ENCODE data around the gene OVAAL. TPM values are rescaled to one million over a fixed set of nuclear protein-coding genes. Genes with fewer than 3 reads are reported as not detected.

OVAAL gene
- polyA plus RNA-seq, 3 donors = not detected

- no peak overlapping the region for H3K4me3 ChIP-seq (replicated peaks in 1 of 3; ENCODE audit: low read depth in 2 of 3, low read length in 3 of 3)
- H3K4me1 ChIP-seq (ENCODE audit: control insufficient read depth in 1 of 2, insufficient read depth in 2 of 2, low read length in 2 of 2) = peaks cover 5 to 8% of the 10 kb centered on the region in 2 donors
- 89% methylated on average over 3 of the region's 9 CpGs for WGBS (ENCODE audit: insufficient coverage)
- no peak overlapping the region for H3K9ac ChIP-seq (ENCODE audit: insufficient read depth, low read length, poor library complexity, severe bottlenecking)
- H3K4me2 ChIP-seq (replicated peaks; ENCODE audit: extremely low read depth, low read length, poor library complexity, severe bottlenecking) = no peak overlapping the region
- H3K9me3 ChIP-seq (replicated peaks in 1 of 2; ENCODE audit: control insufficient read depth in 1 of 2, insufficient read depth in 1 of 2, low read length in 2 of 2) = no peaks in the 10 kb centered on the region
- no peak overlapping the region for H2AFZ ChIP-seq (ENCODE audit: insufficient read depth, low read depth, low read length, poor library complexity, severe bottlenecking)
- H3K27me3 ChIP-seq (ENCODE audit: control insufficient read depth in 2 of 2, insufficient read depth in 2 of 2, low read length in 2 of 2) = no peaks in the 10 kb centered on the region
- no peaks in the 10 kb centered on the region for H3K36me3 Mint-ChIP-seq
- TF ChIP-seq CTCF (IDR thresholded peaks at IDR 0.05) = no peak
- no peak overlapping the region for H3K27ac ChIP-seq (ENCODE audit: low read depth in 1 of 2, low read length in 2 of 2)
- H3K27ac Mint-ChIP-seq = no peak overlapping the region
- no peaks in the 10 kb centered on the region for H3K9me3 Mint-ChIP-seq
- peaks cover 0 to 2% (median 1%) of the 10 kb centered on the region in 3 donors for H3K27me3 Mint-ChIP-seq (ENCODE audit: low read depth in 3 of 3)
- intact Hi-C loops (cut with micrococcal nuclease) = loop anchor here in 1 of 2 donors (5.0 kb wide), 1 partner anchor 341 kb away; no protein-coding TSS in a partner anchor
- no peaks in the 10 kb centered on the region for H4K20me1 ChIP-seq (ENCODE audit: insufficient read depth, low read length)
- no peak for DNase-seq
- H3K36me3 ChIP-seq (replicated peaks in 1 of 2; ENCODE audit: control insufficient read depth in 1 of 2, insufficient read depth in 2 of 2, low read length in 2 of 2) = no peaks in the 10 kb centered on the region
- H3K4me1 Mint-ChIP-seq = peaks cover 10% of the 10 kb centered on the region
- H3K4me3 Mint-ChIP-seq = no peak overlapping the region
- H3K79me2 ChIP-seq (ENCODE audit: insufficient read depth, low read length) = no peaks in the 10 kb centered on the region
Observed at GRCh38 chr1:180521474-180522212, 37.1 kb upstream of the OVAAL start.

- H3K4me1 Mint-ChIP-seq = peaks cover 10% of the 10 kb centered on the region
- peaks cover 0 to 2% (median 1%) of the 10 kb centered on the region in 3 donors for H3K27me3 Mint-ChIP-seq (ENCODE audit: low read depth in 3 of 3)
- H3K9me3 Mint-ChIP-seq = no peaks in the 10 kb centered on the region
- Histone ChIP-seq H2AFZ (ENCODE audit: insufficient read depth, low read depth, low read length, poor library complexity, severe bottlenecking) (no peak overlapping the region), H3K9ac (ENCODE audit: insufficient read depth, low read length, poor library complexity, severe bottlenecking) (no peak overlapping the region), H3K79me2 (ENCODE audit: insufficient read depth, low read length) (no peaks in the 10 kb centered on the region), H3K36me3 (replicated peaks in 1 of 2; ENCODE audit: control insufficient read depth in 1 of 2, insufficient read depth in 2 of 2, low read length in 2 of 2) (no peaks in the 10 kb centered on the region), H3K4me1 (ENCODE audit: control insufficient read depth in 1 of 2, insufficient read depth in 2 of 2, low read length in 2 of 2) (peaks cover 5 to 8% of the 10 kb centered on the region in 2 donors), H3K9me3 (replicated peaks in 1 of 2; ENCODE audit: control insufficient read depth in 1 of 2, insufficient read depth in 1 of 2, low read length in 2 of 2) (no peaks in the 10 kb centered on the region), H3K4me2 (replicated peaks; ENCODE audit: extremely low read depth, low read length, poor library complexity, severe bottlenecking) (no peak overlapping the region), H4K20me1 (ENCODE audit: insufficient read depth, low read length) (no peaks in the 10 kb centered on the region), H3K4me3 (replicated peaks in 1 of 3; ENCODE audit: low read depth in 2 of 3, low read length in 3 of 3) (no peak overlapping the region), H3K27me3 (ENCODE audit: control insufficient read depth in 2 of 2, insufficient read depth in 2 of 2, low read length in 2 of 2) (no peaks in the 10 kb centered on the region), H3K27ac (ENCODE audit: low read depth in 1 of 2, low read length in 2 of 2) (no peak overlapping the region)
- 96% methylated on average over 4 of the region's 7 CpGs for WGBS (ENCODE audit: insufficient coverage)
- no peak overlapping the region for H3K4me3 Mint-ChIP-seq
- TF ChIP-seq CTCF (IDR thresholded peaks at IDR 0.05) = no peak
- DNase-seq = no peak
- H3K36me3 Mint-ChIP-seq = no peaks in the 10 kb centered on the region
- intact Hi-C loops (cut with micrococcal nuclease) = loop anchor here in 1 of 2 donors (5.0 kb wide), 1 partner anchor 340 kb away; no protein-coding TSS in a partner anchor
- H3K27ac Mint-ChIP-seq = no peak overlapping the region
Observed at GRCh38 chr1:180522213-180522515, 36.6 kb upstream of the OVAAL start.

Measured in CD14-positive monocyte (primary cell).